Measurements from ENCODE around the gene KIF21B.

DNA sequence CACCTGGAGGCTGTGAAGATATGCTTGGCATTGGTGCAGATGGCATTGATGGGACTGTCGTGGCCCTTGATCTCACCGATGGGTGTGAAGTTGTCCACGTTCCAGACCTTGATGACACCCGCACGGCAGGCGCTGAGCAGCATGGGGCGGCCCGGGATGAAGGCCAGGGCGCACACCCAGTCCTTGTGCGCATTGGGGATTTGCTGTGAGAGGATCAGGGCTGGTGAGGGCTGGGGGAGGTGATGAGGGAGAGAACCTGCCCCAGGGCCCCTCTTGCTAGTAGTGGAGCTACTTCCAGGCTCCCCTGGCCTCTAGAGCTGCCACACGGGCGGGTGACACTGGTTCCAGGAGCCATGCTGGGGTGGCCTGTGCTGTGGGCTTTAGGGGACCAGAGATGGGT is 48.8 kb downstream of the KIF21B start:
- TF ChIP-seq, protein P1, sequence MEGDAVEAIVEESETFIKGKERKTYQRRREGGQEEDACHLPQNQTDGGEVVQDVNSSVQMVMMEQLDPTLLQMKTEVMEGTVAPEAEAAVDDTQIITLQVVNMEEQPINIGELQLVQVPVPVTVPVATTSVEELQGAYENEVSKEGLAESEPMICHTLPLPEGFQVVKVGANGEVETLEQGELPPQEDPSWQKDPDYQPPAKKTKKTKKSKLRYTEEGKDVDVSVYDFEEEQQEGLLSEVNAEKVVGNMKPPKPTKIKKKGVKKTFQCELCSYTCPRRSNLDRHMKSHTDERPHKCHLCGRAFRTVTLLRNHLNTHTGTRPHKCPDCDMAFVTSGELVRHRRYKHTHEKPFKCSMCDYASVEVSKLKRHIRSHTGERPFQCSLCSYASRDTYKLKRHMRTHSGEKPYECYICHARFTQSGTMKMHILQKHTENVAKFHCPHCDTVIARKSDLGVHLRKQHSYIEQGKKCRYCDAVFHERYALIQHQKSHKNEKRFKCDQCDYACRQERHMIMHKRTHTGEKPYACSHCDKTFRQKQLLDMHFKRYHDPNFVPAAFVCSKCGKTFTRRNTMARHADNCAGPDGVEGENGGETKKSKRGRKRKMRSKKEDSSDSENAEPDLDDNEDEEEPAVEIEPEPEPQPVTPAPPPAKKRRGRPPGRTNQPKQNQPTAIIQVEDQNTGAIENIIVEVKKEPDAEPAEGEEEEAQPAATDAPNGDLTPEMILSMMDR (IDR thresholded peaks at IDR 0.05; ENCODE audit: low read depth, low read length), result no peak
- TF ChIP-seq MAX (IDR thresholded peaks at IDR 0.05; ENCODE audit: low read depth, low read length), result no peak
- TF ChIP-seq MYC (IDR thresholded peaks at IDR 0.05; ENCODE audit: low read depth, low read length), result no peak
- TF ChIP-seq POLR2A (IDR thresholded peaks at IDR 0.05; ENCODE audit: extremely low read depth, insufficient read length), result no peak
